ENCODE results near the gene OR5H1. TPM values are rescaled to one million over a fixed set of nuclear protein-coding genes. Genes with fewer than 3 reads are reported as not detected.
"Not testable (repeated sequence)": the region's sequence is repeated elsewhere in the genome, so short reads cannot be mapped to it uniquely, and the experiment has no call there.

The OR5H1 gene
- polyA plus RNA-seq, 2 of the 4 experiments (the other 2 are of a cell fraction) = not detected

- FAIRE-seq (no peak), ATAC-seq (no peak), DNase-seq (ENCODE audit: low read depth in 1 of 2, low spot score in 1 of 2) (no peak)
- POLR2A ChIA-PET = no interaction called here
- CTCF ChIA-PET = no interaction called here
- H3K27ac ChIP-seq = no peak overlapping the region
- no peak for TF ChIP-seq FOSL2 (IDR thresholded peaks at IDR 0.05)
- no peak for TF ChIP-seq FOSL2 (CRISPR knock-in tag; IDR thresholded peaks at IDR 0.05)
- TF ChIP-seq KDM5A (IDR thresholded peaks at IDR 0.05) = no peak
- no peak for TF ChIP-seq ELK1 (IDR thresholded peaks at IDR 0.05; ENCODE audit: low read depth, low read length)
- no peak for TF ChIP-seq NR3C1 (IDR thresholded peaks at IDR 0.05)
- no peak for TF ChIP-seq MAX (IDR thresholded peaks at IDR 0.05)
- TF ChIP-seq POLR2A (IDR thresholded peaks at IDR 0.05; ENCODE audit: low read length) = no peak
- TF ChIP-seq CTCF (IDR thresholded peaks at IDR 0.05) = no peak
- no peak for TF ChIP-seq GATA3 (IDR thresholded peaks at IDR 0.05; ENCODE audit: borderline replicate concordance)
- no peak for TF ChIP-seq BHLHE40 (IDR thresholded peaks at IDR 0.05; ENCODE audit: low read depth, low read length)
- TF ChIP-seq HOXA7 (CRISPR knock-in tag; IDR thresholded peaks at IDR 0.05) = no peak
- H3K4me3 ChIP-seq = no peak overlapping the region
- H3K9me3 ChIP-seq = no peaks in the 10 kb centered on the region
- 9% methylated on average over 3 of the region's 3 CpGs for WGBS (ENCODE audit: missing lambda C conversion rate)
- no peak overlapping the region for H3K4me2 ChIP-seq
- H3K4me1 ChIP-seq = no peaks in the 10 kb centered on the region
These were observed 6.1 kb downstream of the OR5H1 start for GRCh38 chr3:98136631-98137030.

- DNase-seq (ENCODE audit: low read depth in 1 of 2, low spot score in 1 of 2); H3K4me1 ChIP-seq; H3K4me3 ChIP-seq; CTCF ChIA-PET; H3K9me3 ChIP-seq; ATAC-seq; H3K4me2 ChIP-seq; H3K27ac ChIP-seq; POLR2A ChIA-PET; FAIRE-seq: not testable (repeated sequence)
- WGBS (ENCODE audit: missing lambda C conversion rate) = 40% methylated on average over 23 of the region's 23 CpGs
These were observed 7.5 kb downstream of the OR5H1 start for GRCh38 chr3:98137826-98138557.

- ATAC-seq (no peak), FAIRE-seq (no peak), DNase-seq (ENCODE audit: low read depth in 1 of 2, low spot score in 1 of 2) (no peak)
- ChIA-PET CTCF (no interaction called here), POLR2A (no interaction called here)
- Histone ChIP-seq H3K27ac (no peak overlapping the region), H3K4me3 (no peak overlapping the region), H3K4me2 (no peak overlapping the region), H3K9me3 (no peaks in the 10 kb centered on the region), H3K4me1 (no peaks in the 10 kb centered on the region)
- TF ChIP-seq ZNF302 (CRISPR knock-in tag; IDR thresholded peaks at IDR 0.05) = no peak
- no peak for TF ChIP-seq FOSL2 (IDR thresholded peaks at IDR 0.05)
- no peak for TF ChIP-seq FOSL2 (CRISPR knock-in tag; IDR thresholded peaks at IDR 0.05)
- no peak for TF ChIP-seq ELK1 (IDR thresholded peaks at IDR 0.05; ENCODE audit: low read depth, low read length)
- no peak for TF ChIP-seq ATOH8 (CRISPR knock-in tag; IDR thresholded peaks at IDR 0.05; ENCODE audit: low read depth)
- no peak for TF ChIP-seq KDM1A (IDR thresholded peaks at IDR 0.05; ENCODE audit: low read depth)
- no peak for TF ChIP-seq POLR2A (IDR thresholded peaks at IDR 0.05; ENCODE audit: low read length)
- TF ChIP-seq CHD4 (IDR thresholded peaks at IDR 0.05; ENCODE audit: borderline replicate concordance) = no peak
- no peak for TF ChIP-seq EP300 (IDR thresholded peaks at IDR 0.05)
- no peak for TF ChIP-seq NPAS2 (CRISPR knock-in tag; IDR thresholded peaks at IDR 0.05; ENCODE audit: borderline replicate concordance)
- TF ChIP-seq MAFK (IDR thresholded peaks at IDR 0.05; ENCODE audit: partially characterized antibody) = no peak
These were observed 10.0 kb downstream of the OR5H1 start for GRCh38 chr3:98140531-98140930.

Data from A549 (cell line).